ENCODE results near the gene GPR143.

The GPR143 gene

DNA sequence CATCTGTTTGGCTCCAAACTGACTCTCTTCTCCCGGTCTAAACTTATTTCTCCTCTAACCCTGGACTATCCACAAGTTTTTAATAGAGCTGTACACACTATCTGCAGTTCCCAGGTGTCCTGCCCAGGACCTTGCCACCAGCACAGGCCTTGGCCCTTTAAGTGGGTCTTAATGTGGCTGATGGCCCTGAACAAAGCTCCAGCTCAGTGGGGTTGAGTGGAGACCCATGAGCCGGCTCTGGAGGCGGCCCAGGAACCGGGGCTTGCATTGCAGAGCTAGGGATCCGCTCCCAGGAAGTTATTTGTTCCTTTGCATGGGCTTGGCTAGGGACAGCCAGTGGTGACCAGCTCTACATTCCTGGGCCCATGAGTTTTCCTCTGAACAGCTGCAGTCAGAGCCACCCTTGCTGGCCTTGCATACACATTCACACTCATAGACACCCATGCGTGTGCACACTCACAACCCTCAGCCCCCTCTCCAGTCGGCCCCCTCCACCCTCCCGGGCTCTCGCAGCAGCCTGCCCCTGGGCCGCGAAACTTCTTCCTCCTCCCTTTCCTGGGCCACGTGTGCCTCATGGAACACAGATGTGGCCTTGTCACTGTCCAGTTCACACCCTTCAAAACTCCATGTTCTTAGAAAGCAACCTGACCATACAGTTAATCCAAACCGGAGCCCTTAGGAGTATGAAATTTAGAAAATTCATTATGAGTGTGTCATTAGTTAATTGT is 58.2 kb downstream of the GPR143 start:
- no peak for DNase-seq

DNA sequence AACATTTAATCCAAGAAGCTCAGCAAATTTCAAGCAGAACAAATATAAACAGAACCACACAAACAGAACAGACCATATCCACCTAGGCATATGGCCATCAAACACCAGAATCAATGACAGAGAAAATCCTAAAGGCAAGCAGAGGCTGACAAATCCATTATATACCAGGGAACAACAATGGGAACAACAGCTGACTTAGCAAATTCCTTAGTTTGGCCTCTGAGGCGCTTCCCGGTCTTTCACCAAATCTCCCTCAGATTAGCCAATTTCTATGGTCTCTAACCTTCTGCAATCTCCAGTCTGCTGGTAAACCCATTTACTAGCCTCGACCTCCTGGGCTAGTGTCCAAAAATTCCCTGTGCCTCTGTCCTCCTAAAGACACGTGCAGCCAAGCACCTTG is 59.2 kb downstream of the GPR143 start:
- no peak for DNase-seq

DNA sequence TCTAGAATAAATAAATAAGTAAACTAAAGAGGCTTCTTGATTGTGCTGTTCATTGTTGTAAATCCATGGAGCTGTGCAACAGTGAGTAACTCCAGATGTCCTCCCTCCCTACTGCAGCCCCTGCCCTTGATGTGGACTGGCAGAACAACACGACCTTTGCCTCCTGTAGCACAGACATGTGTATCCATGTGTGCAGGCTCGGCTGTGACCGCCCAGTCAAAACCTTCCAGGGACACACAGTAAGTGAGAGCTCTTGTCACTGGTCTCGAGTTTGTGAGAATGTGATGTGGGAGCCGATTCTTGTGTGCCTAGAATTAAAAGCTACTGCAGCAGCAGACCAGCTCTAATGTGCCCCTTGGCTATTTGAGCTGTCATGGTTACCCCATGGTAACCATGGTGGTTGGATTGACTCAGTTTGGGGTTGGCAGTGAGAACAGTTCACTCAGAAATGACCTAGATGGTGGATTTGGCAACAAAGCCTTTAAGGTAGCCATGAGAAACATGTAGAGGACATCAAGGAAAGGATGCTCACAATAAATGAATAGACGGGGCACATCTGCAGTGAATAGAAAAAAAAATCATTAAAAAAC is 60.7 kb downstream of the GPR143 start:
- DNase-seq = no peak

DNA sequence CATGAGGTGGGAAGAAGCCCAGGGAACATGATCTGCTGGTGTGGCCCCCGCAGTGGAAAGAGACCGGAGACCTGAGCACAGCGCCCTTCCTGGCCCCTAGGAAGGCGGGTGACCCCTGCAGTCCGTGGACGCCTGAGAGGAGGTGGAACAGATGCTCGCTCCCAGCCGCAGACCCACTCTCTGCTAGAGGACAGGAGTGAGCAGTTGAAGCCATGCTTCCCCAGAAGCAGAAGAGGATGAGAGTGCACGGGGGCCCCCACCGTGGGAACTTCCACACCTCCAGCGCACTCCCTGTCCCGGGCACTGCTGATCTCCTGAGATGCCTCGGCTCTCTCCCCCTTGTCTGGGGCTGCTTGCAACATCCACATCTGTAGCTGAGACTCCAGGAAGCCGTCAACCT is 62.2 kb downstream of the GPR143 start:
- DNase-seq = no peak

DNA sequence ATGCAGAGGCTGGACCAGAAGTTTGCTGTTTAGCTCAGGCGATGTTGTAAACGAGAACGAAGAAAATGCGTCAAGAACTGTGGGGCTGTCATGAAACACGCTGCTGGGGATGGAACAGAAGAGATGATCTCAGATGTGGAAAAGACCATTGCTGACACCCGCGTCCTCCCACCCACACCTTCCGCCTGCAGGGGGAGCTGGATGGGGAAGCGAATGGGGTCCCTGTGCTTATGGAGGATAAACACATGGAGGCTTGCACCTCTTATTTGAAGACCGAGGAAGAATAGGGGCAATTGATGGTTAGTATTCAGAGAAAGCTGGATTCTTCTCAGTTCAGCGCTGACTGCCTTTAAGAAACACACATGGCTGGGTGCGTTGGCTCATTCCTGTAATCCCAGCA is 63.9 kb downstream of the GPR143 start:
- DNase-seq = no peak

DNA sequence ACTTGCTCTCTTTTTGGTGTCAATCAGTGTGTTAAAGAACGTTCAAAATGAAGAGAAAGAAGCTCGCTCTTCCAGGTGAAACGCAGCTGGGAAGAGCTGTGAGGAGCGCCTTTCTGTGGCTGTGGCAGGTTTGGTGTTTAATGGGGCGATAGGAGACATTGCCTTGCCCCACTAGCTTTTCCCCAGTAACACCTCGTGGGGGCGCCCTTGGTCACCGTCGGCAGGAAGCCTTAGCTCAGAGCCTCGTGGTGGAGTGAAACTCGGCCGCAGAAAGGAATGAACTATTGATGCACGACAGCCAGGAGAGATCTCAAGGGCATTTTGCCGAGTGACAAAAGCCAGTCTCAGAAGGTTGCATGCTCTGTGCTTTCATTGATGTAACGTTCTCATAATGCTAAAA is 65.1 kb downstream of the GPR143 start:
- no peak for DNase-seq

- DNase-seq = no peak
Observed at GRCh38 chrX:9698576-9698975, 67.1 kb downstream of the GPR143 start.

- no peak for DNase-seq
Observed at GRCh38 chrX:9693307-9694001, 72.2 kb downstream of the GPR143 start.

GRCh38 chrX:9690046-9690445 is 75.6 kb downstream of the GPR143 start:
- no peak for DNase-seq

- DNase-seq = no peak
Observed at GRCh38 chrX:9688833-9689232, 76.8 kb downstream of the GPR143 start.

DNA sequence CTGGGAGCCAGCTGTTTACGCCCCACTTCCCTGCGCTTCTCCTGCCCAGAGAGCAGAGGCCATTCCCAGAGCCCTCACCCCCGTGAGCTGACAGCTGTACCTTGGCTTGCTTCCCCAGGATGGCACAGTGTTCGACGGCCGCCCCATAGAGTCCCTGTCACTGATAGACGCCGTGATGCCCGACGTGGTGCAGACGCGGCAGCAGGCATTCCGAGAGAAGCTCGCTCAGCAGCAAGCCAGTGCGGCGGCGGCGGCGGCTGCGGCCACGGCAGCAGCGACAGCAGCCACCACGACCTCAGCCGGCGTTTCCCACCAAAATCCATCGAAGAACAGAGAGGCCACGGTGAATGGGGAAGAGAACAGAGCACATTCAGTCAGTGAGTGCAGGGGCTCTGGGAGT is 77.7 kb downstream of the GPR143 start:
- no peak for DNase-seq

- no peak for DNase-seq
Observed at GRCh38 chrX:9683350-9683749, 82.3 kb downstream of the GPR143 start.

- DNase-seq = no peak
Observed at GRCh38 chrX:9682861-9683260, 82.8 kb downstream of the GPR143 start.

DNA sequence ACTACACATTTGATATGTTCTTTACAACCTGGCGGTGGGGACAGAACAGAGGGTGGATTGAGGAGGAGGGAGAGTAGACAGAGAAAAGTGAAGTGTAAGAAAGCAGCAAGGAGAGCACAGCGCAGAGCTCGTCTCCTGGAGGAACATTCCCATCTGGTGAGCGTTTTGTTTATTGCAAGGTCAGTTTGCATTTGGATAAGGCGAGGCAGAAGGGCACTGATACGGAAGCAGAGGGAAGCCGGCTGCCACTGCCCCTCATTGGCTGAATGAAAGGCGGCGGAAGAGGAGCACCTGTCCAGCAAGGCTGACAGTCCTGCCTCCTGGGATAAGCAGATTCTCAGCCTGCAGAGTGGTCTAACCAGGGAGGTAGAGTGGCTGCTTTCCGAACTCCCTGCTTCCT is 83.2 kb downstream of the GPR143 start:
- DNase-seq = no peak

DNA sequence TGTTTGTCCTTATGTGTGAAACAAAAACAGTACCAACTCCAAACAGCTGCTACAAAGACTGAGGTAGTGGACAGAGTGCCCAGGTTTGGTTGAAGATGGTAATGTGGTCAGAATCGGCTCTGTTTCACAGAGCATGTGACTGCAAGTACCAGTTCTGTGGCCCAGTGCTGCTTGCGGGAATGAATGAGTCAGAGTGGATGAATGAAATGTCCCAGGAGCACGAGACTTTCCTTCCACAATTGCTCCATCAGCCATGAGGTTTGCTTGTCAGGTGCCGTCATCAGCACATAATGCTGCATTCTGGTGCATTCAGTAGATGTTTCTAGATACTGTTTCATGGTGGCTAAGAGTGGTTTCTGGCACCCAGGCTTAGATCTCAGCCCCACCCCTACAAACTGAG is 84.2 kb downstream of the GPR143 start:
- DNase-seq = no peak

- no peak for DNase-seq
Observed at GRCh38 chrX:9681011-9681410, 84.6 kb downstream of the GPR143 start.

- DNase-seq = no peak
Observed at GRCh38 chrX:9678215-9678965, 87.3 kb downstream of the GPR143 start.

GRCh38 chrX:9677098-9677739 is 88.4 kb downstream of the GPR143 start:
- DNase-seq = no peak

DNA sequence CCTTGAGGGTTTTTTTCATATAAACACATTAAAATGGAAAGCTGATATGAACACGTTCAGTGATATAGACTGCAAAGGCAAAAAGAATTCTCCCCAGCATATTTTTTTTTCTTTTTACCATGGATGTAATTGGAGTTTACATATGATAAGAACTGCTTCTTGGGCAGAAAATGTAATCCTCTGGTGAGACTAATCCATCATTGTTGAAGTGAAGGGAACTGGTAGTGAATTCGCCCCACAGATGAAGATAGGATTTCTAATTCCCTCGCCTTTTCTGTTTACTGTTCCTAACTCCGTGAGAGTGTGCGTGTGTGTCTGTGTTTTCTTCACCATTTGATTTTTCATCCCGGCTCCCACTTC is 88.9 kb downstream of the GPR143 start:
- DNase-seq = no peak

DNA sequence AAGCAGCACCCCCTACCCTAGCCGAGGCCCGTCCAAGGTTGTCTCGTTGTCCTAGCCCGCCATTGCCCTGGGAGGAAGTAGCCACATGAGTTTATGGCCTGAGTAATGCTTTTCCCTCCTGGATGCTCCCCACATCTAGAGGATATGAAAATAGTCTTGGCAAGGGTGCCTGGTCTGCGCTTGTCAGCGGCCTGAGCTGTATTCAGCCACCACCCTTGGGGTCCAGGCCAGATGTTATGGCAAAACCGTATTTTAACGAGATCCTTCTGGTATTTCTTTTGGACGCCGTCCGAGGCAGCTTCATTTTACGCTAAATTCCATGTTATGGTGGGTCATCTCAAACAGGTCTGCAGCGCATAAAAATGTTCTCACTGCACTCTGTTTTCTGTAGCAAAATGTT is 89.3 kb downstream of the GPR143 start:
- DNase-seq = no peak
